ENCODE results near the gene IQSEC3. TPM values are rescaled to one million over a fixed set of nuclear protein-coding genes. Genes with fewer than 3 reads are reported as not detected.

Gene IQSEC3
- total RNA-seq, 1 donor from 2014 or later: 4.2 TPM

DNA sequence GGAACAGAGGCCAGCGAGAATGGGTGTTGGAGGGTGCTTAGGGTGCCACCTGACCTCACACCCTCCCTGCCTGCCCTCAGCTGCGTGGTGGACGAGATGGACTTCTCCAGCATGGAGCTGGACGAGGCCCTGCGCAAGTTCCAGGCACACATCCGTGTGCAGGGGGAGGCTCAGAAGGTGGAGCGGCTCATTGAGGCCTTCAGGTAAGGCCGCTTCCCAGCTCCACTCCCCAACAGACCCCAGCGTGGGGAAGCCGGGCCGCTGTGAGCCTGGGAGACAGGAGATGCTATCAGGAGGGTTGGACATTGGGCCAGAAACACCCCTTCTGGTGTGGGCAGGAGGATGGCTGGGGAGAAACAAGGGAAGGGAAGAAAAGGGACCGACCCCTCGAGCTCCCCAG is 90.4 kb downstream of the IQSEC3 start:
- Mint-ChIP-seq H3K4me1 (ENCODE audit: unreplicated experiment) (no peaks in the 10 kb centered on the region), H3K9me3 (no peaks in the 10 kb centered on the region), H3K27ac (no peak overlapping the region), H3K36me3 (no peaks in the 10 kb centered on the region), H3K27me3 (peaks cover 46% of the 10 kb centered on the region), H3K4me3 (no peak overlapping the region)
- TF ChIP-seq, protein P1, sequence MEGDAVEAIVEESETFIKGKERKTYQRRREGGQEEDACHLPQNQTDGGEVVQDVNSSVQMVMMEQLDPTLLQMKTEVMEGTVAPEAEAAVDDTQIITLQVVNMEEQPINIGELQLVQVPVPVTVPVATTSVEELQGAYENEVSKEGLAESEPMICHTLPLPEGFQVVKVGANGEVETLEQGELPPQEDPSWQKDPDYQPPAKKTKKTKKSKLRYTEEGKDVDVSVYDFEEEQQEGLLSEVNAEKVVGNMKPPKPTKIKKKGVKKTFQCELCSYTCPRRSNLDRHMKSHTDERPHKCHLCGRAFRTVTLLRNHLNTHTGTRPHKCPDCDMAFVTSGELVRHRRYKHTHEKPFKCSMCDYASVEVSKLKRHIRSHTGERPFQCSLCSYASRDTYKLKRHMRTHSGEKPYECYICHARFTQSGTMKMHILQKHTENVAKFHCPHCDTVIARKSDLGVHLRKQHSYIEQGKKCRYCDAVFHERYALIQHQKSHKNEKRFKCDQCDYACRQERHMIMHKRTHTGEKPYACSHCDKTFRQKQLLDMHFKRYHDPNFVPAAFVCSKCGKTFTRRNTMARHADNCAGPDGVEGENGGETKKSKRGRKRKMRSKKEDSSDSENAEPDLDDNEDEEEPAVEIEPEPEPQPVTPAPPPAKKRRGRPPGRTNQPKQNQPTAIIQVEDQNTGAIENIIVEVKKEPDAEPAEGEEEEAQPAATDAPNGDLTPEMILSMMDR (conservative IDR thresholded peaks at IDR 0.05): no peak
- DNase-seq (ENCODE audit: extremely low spot score, unreplicated experiment): no peak

DNA sequence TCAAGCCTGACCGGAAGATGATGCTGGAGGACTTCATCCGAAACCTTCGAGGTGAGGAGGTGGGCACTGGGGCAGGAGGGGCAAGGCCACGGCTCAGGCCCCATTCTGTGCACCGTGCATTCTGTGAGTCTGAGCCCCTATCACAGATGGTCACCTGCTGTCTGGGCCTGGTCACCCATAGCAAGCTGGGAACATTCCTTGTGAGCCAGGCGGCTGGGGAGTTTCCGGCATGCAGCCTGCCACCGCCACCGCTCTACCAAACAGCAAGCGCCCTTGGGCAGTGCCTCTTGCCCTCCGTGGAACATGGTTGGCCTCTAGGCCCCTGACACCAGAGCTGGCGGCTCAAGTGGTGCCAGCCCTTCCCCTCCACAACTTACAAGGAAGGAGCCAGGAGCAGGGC is 91.1 kb downstream of the IQSEC3 start:
- H3K27me3 Mint-ChIP-seq: peaks cover 47% of the 10 kb centered on the region
- H3K4me1 Mint-ChIP-seq (ENCODE audit: unreplicated experiment): no peaks in the 10 kb centered on the region
- TF ChIP-seq, protein P1 (conservative IDR thresholded peaks at IDR 0.05): no peak
- no peaks in the 10 kb centered on the region for H3K36me3 Mint-ChIP-seq
- H3K4me3 Mint-ChIP-seq: no peak overlapping the region
- no peaks in the 10 kb centered on the region for H3K9me3 Mint-ChIP-seq
- H3K27ac Mint-ChIP-seq: no peak overlapping the region
- no peak for DNase-seq (ENCODE audit: extremely low spot score, unreplicated experiment)

DNA sequence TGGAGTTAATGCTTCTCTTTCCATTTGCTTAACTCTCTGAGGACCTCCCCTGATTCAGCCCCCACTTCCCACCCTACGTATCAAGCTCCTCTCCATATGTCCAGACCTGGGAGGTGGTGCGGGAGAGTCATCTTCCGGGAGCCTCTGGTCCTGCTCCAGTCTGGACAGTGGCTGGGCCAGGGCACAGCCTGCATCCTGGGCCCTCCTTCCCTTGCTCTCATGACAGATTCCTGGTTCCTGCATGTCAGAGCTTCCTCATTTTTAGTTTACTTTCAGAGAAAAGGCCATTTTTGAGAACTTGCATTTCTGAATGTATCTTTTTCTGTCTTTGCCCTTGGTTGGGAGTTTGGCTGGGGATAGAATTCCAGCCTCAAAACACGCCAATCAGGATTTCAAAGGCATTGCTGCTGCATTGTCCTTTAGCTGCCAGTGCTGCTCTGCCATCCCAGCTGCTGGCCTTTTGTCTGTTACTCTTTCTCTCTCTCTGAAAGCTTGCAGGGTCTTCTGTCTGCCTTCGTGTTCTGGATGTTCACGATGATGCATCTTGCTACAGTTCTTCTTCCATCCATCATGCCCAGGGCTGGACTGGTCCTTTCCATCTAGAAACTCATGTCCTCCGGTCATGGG is 92.7 kb downstream of the IQSEC3 start:
- Mint-ChIP-seq H3K4me1 (ENCODE audit: unreplicated experiment) (peaks cover under 1% of the 10 kb centered on the region), H3K27me3 (peaks cover 42% of the 10 kb centered on the region), H3K27ac (no peak overlapping the region), H3K4me3 (no peak overlapping the region), H3K36me3 (no peaks in the 10 kb centered on the region), H3K9me3 (no peaks in the 10 kb centered on the region)
- TF ChIP-seq, protein P1 (conservative IDR thresholded peaks at IDR 0.05): no peak
- no peak for DNase-seq (ENCODE audit: extremely low spot score, unreplicated experiment)

DNA sequence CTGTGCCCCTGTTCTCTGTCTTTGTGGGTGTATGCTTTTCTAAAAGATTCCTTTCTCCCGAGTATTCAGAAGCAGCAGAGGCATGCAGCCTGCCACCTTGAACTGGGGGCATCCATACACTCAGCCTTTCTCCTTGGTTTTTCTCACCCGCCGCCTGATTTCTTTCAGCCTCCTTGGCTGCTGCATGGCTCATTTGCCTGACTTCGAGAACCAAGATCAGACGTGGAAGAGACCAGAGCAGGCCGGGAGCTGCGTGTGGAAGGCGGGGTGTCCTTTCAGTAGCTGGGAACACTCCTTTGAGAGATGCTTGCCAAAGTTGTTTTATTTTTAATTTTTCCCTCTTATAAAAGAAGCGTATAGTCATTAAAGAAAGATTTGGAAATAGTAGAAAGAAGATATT is 94.3 kb downstream of the IQSEC3 start:
- H3K9me3 Mint-ChIP-seq: no peaks in the 10 kb centered on the region
- TF ChIP-seq, protein P1 (conservative IDR thresholded peaks at IDR 0.05): no peak
- H3K27ac Mint-ChIP-seq: no peak overlapping the region
- H3K27me3 Mint-ChIP-seq: peaks cover 43% of the 10 kb centered on the region
- H3K36me3 Mint-ChIP-seq: no peaks in the 10 kb centered on the region
- H3K4me1 Mint-ChIP-seq (ENCODE audit: unreplicated experiment): peaks cover 4% of the 10 kb centered on the region
- no peak for DNase-seq (ENCODE audit: extremely low spot score, unreplicated experiment)
- H3K4me3 Mint-ChIP-seq: no peak overlapping the region

DNA sequence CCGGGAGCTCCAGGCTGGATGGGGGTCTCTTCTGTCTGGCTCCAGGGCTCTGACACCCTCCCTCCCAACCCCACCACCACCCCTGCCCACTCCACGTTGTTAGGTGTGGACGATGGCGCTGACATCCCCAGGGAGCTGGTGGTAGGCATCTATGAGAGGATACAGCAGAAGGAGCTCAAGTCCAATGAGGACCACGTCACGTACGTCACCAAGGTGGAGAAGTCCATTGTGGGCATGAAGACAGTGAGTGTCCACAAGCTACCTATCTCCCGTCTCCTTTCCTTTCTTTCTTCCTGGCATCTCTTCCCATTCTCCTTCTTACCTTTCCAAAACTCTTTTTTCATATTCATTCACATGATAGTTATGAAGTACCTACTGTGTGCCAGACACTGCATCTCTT is 95.3 kb downstream of the IQSEC3 start:
- H3K9me3 Mint-ChIP-seq: no peaks in the 10 kb centered on the region
- no peak overlapping the region for H3K4me3 Mint-ChIP-seq
- no peak for DNase-seq (ENCODE audit: extremely low spot score, unreplicated experiment)
- H3K27me3 Mint-ChIP-seq: peaks cover 51% of the 10 kb centered on the region
- TF ChIP-seq, protein P1 (conservative IDR thresholded peaks at IDR 0.05): no peak
- H3K27ac Mint-ChIP-seq: no peak overlapping the region
- peaks cover 13% of the 10 kb centered on the region for H3K4me1 Mint-ChIP-seq (ENCODE audit: unreplicated experiment)
- no peaks in the 10 kb centered on the region for H3K36me3 Mint-ChIP-seq
